HepG2 (cell line): ENCODE results near the gene SEPTIN12. TPM values are rescaled to one million over a fixed set of nuclear protein-coding genes. Genes with fewer than 3 reads are reported as not detected.

ENCODE experiments used
- GMEB2 ChIP-seq: IDR thresholded peaks from 2 replicates; pipeline ENCODE4 v1.6.1; 2016; ENCODE audit warnings: missing biosample characterization, missing genetic modification reagents, low read depth
- IRX3 ChIP-seq: sonication (generic); formaldehyde crosslinking; IDR thresholded peaks from 2 replicates; pipeline ENCODE4 v1.8.1; 2023; ENCODE audit warnings: mild to moderate bottlenecking, low read depth, missing genetic modification reagents, borderline replicate concordance
- NFKB2 ChIP-seq: sonication (generic); formaldehyde crosslinking; IDR thresholded peaks from 2 replicates; pipeline ENCODE4 v1.4.0; 2020; ENCODE audit warnings: missing genetic modification reagents, borderline replicate concordance
- NRL ChIP-seq: sonication (generic); formaldehyde crosslinking; IDR thresholded peaks from 2 replicates; pipeline ENCODE4 v1.5.0; 2020; ENCODE audit warnings: missing genetic modification reagents, mild to moderate bottlenecking, moderate library complexity, borderline replicate concordance
- ZBTB4 ChIP-seq: sonication (generic); formaldehyde crosslinking; IDR thresholded peaks from 2 replicates; pipeline ENCODE4 v1.4.0; 2020; ENCODE audit warnings: missing genetic modification reagents, mild to moderate bottlenecking, borderline replicate concordance
- ZNF317 ChIP-seq: sonication (generic); formaldehyde crosslinking; IDR thresholded peaks from 2 replicates; pipeline ENCODE4 v1.5.0; 2020; ENCODE audit warnings: mild to moderate bottlenecking, missing genetic modification reagents
- ZNF446 ChIP-seq: sonication (generic); formaldehyde crosslinking; IDR thresholded peaks from 2 replicates; pipeline ENCODE4 v1.5.0; 2020; ENCODE audit warnings: mild to moderate bottlenecking, missing genetic modification reagents
- ZNF484 ChIP-seq: sonication (generic); formaldehyde crosslinking; IDR thresholded peaks from 2 replicates; pipeline ENCODE4 v1.5.1; 2020; ENCODE audit warnings: mild to moderate bottlenecking, low read depth, missing genetic modification reagents, borderline replicate concordance
- ZNF709 ChIP-seq: sonication (generic); formaldehyde crosslinking; IDR thresholded peaks from 2 replicates; pipeline ENCODE4 v1.5.0; 2020; ENCODE audit warnings: mild to moderate bottlenecking, missing genetic modification reagents
- ZNF891 ChIP-seq: sonication (generic); formaldehyde crosslinking; IDR thresholded peaks from 2 replicates; pipeline ENCODE4 v1.5.0; 2020; ENCODE audit warnings: mild to moderate bottlenecking, missing genetic modification reagents
- polyA plus RNA-seq, 8 experiments: library from polyadenylated mRNA; depleted of rRNA in 3 of 8; stranded (reverse) in 7 of 8; unstranded in 1 of 8; fragments of >200 nt; fragmentation: Illumina TruSeq in 4 of 8; extraction: Trizol in 4 of 8; gene quantifications; 2 replicates each; pipeline versions ENCODE4 v1.2.1 to v1.2.3, GENCODE V29; 2011 to 2016; ENCODE audit warnings: low read depth in 4 of 8, missing spikeins in 1 of 8, mixed read lengths in 1 of 8; ENCODE audit not compliant: insufficient read depth in 1 of 8
- total RNA-seq, 5 experiments: library from RNA; depleted of rRNA; stranded (reverse); fragments of >200 nt; fragmentation: Illumina TruSeq; extraction: Trizol; gene quantifications; 2 replicates each; pipeline ENCODE4 v1.2.3, GENCODE V29; 2016; ENCODE audit warnings: low read depth in 1 of 5
- TF ChIP-seq, protein P1 (sequence below): sonication (generic); formaldehyde crosslinking; conservative IDR thresholded peaks from 2 replicates; pipeline ENCODE4 v1.8.1; 2023; ENCODE audit warnings: missing genetic modification reagents
- TF ChIP-seq, protein P2 (sequence below): sonication (generic); formaldehyde crosslinking; IDR thresholded peaks from 2 replicates; pipeline ENCODE4 v1.5.1; 2020; ENCODE audit warnings: missing genetic modification reagents, mild to moderate bottlenecking, borderline replicate concordance
- TF ChIP-seq, protein P3 (sequence below): sonication (generic); formaldehyde crosslinking; IDR thresholded peaks from 2 replicates; pipeline ENCODE4 v1.8.0; 2022; ENCODE audit warnings: mild to moderate bottlenecking, missing genetic modification reagents; ENCODE audit not compliant: insufficient replicate concordance

Gene SEPTIN12
- total and polyA plus RNA-seq, 2 of the 13 experiments (the other 11 are each of a cell fraction or from before 2014, with no cell fraction given): 0.22 TPM; not detected in 1

GRCh38 chr16:4733747-4734062 lies 54.4 kb downstream of the SEPTIN12 start (continued):
- 0 out of 2 replicates have a peak, but pooled peaks have one; percentile 34 for TF ChIP-seq ZNF709 (CRISPR knock-in tag)
- TF ChIP-seq NRL (CRISPR knock-in tag): 0 out of 2 replicates have a peak, but pooled peaks have one; percentile 33
- TF ChIP-seq, protein P1, sequence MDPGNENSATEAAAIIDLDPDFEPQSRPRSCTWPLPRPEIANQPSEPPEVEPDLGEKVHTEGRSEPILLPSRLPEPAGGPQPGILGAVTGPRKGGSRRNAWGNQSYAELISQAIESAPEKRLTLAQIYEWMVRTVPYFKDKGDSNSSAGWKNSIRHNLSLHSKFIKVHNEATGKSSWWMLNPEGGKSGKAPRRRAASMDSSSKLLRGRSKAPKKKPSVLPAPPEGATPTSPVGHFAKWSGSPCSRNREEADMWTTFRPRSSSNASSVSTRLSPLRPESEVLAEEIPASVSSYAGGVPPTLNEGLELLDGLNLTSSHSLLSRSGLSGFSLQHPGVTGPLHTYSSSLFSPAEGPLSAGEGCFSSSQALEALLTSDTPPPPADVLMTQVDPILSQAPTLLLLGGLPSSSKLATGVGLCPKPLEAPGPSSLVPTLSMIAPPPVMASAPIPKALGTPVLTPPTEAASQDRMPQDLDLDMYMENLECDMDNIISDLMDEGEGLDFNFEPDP: 0 out of 2 replicates have a peak, but pooled peaks have one; percentile 69
- TF ChIP-seq, protein P2, sequence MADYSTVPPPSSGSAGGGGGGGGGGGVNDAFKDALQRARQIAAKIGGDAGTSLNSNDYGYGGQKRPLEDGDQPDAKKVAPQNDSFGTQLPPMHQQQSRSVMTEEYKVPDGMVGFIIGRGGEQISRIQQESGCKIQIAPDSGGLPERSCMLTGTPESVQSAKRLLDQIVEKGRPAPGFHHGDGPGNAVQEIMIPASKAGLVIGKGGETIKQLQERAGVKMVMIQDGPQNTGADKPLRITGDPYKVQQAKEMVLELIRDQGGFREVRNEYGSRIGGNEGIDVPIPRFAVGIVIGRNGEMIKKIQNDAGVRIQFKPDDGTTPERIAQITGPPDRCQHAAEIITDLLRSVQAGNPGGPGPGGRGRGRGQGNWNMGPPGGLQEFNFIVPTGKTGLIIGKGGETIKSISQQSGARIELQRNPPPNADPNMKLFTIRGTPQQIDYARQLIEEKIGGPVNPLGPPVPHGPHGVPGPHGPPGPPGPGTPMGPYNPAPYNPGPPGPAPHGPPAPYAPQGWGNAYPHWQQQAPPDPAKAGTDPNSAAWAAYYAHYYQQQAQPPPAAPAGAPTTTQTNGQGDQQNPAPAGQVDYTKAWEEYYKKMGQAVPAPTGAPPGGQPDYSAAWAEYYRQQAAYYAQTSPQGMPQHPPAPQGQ: no peak
- peak; percentile 55; the same call in 1 of the 2 replicates for TF ChIP-seq ZNF317
- TF ChIP-seq, protein P3, sequence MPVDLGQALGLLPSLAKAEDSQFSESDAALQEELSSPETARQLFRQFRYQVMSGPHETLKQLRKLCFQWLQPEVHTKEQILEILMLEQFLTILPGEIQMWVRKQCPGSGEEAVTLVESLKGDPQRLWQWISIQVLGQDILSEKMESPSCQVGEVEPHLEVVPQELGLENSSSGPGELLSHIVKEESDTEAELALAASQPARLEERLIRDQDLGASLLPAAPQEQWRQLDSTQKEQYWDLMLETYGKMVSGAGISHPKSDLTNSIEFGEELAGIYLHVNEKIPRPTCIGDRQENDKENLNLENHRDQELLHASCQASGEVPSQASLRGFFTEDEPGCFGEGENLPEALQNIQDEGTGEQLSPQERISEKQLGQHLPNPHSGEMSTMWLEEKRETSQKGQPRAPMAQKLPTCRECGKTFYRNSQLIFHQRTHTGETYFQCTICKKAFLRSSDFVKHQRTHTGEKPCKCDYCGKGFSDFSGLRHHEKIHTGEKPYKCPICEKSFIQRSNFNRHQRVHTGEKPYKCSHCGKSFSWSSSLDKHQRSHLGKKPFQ: peak; percentile 52
- peak; percentile 40; the same call in 1 of the 2 replicates for TF ChIP-seq ZNF446 (CRISPR knock-in tag)
- no peak for TF ChIP-seq GMEB2 (CRISPR knock-in tag)
- 0 out of 2 replicates have a peak, but pooled peaks have one; percentile 9 for TF ChIP-seq NFKB2
- TF ChIP-seq ZNF891 (CRISPR knock-in tag): 0 out of 2 replicates have a peak, but pooled peaks have one; percentile 33
- TF ChIP-seq ZNF484 (CRISPR knock-in tag): 0 out of 2 replicates have a peak, but pooled peaks have one; percentile 38
- TF ChIP-seq IRX3 (CRISPR knock-in tag): no peak
- peak; percentile 4; the same call in 1 of the 2 replicates for TF ChIP-seq ZBTB4 (CRISPR knock-in tag)
